ENCODE results near the gene PPARA. TPM values are rescaled to one million over a fixed set of nuclear protein-coding genes. Genes with fewer than 3 reads are reported as not detected.

Gene PPARA
- polyA plus RNA-seq, 3 donors = 3.7 to 6.3 (median 4.9) TPM

- peak; percentile 77 to 84 (median 82) for DNase-seq
- no peaks in the 10 kb centered on the region for H3K27me3 ChIP-seq (ENCODE audit: control insufficient read depth in 2 of 2, insufficient read depth in 2 of 2, low read length in 2 of 2)
- H3K9me3 Mint-ChIP-seq = peaks cover 0 to 5% (median 0%) of the 10 kb centered on the region in 7 donors
- H3K4me1 Mint-ChIP-seq = peaks cover 26% of the 10 kb centered on the region
- H3K4me2 ChIP-seq (replicated peaks; ENCODE audit: extremely low read depth, low read length, poor library complexity, severe bottlenecking) = peak within 1 kb of the TSS; percentile 91
- H3K36me3 ChIP-seq (replicated peaks in 1 of 2; ENCODE audit: control insufficient read depth in 1 of 2, insufficient read depth in 2 of 2, low read length in 2 of 2) = peaks cover 0 to 1% of the 10 kb centered on the region in 2 donors
- peak within 1 kb of the TSS; percentile 33 to 84 (median 72) for H3K27ac Mint-ChIP-seq
- H3K4me3 ChIP-seq (replicated peaks in 1 of 3; ENCODE audit: low read depth in 2 of 3, low read length in 3 of 3) = peak within 1 kb of the TSS; percentile 58 to 88 (median 67)
- H3K9ac ChIP-seq (ENCODE audit: insufficient read depth, low read length, poor library complexity, severe bottlenecking) = peak within 1 kb of the TSS; percentile 77
- peak within 1 kb of the TSS; percentile 95 for H2AFZ ChIP-seq (ENCODE audit: insufficient read depth, low read depth, low read length, poor library complexity, severe bottlenecking)
- no peaks in the 10 kb centered on the region for H3K9me3 ChIP-seq (replicated peaks in 1 of 2; ENCODE audit: control insufficient read depth in 1 of 2, insufficient read depth in 1 of 2, low read length in 2 of 2)
- intact Hi-C loops (cut with micrococcal nuclease) = loop anchor here in 1 of 2 donors (5.0 kb wide), 1 partner anchor 98 kb away; the partner anchor contains the start of gene PPARA
- under 1% methylated on average over 89 of the region's 89 CpGs for WGBS (ENCODE audit: insufficient coverage)
- H3K27me3 Mint-ChIP-seq (ENCODE audit: low read depth in 3 of 3) = peaks cover 0 to 4% (median 0%) of the 10 kb centered on the region in 3 donors
- peak within 1 kb of the TSS; percentile 61 to 81 for H3K27ac ChIP-seq (ENCODE audit: low read depth in 1 of 2, low read length in 2 of 2)
- peaks cover 4% of the 10 kb centered on the region for H3K79me2 ChIP-seq (ENCODE audit: insufficient read depth, low read length)
- H3K36me3 Mint-ChIP-seq = peaks cover 7 to 9% of the 10 kb centered on the region in 2 donors
- no peaks in the 10 kb centered on the region for H4K20me1 ChIP-seq (ENCODE audit: insufficient read depth, low read length)
- peaks cover 14 to 19% of the 10 kb centered on the region in 2 donors for H3K4me1 ChIP-seq (ENCODE audit: control insufficient read depth in 1 of 2, insufficient read depth in 2 of 2, low read length in 2 of 2)
- no peak for TF ChIP-seq CTCF (IDR thresholded peaks at IDR 0.05)
- peak within 1 kb of the TSS; percentile 89 to 93 for H3K4me3 Mint-ChIP-seq
Measured at GRCh38 chr22:46250035-46250782, 99.9 kb downstream of the PPARA start, which contains the start of gene CDPF1. TSS of gene CDPF1 (minus strand) at chr22:46250293. CDS start at chr22:46248284, 2,009 bp downstream.

- Histone ChIP-seq H3K9ac (ENCODE audit: insufficient read depth, low read length, poor library complexity, severe bottlenecking) (peak overlapping the region; percentile 77), H3K4me1 (ENCODE audit: control insufficient read depth in 1 of 2, insufficient read depth in 2 of 2, low read length in 2 of 2) (peaks cover 14 to 19% of the 10 kb centered on the region in 2 donors), H3K9me3 (replicated peaks in 1 of 2; ENCODE audit: control insufficient read depth in 1 of 2, insufficient read depth in 1 of 2, low read length in 2 of 2) (no peaks in the 10 kb centered on the region), H3K27ac (ENCODE audit: low read depth in 1 of 2, low read length in 2 of 2) (peak overlapping the region in 1 of 2 donors; percentile 81), H3K4me3 (replicated peaks in 1 of 3; ENCODE audit: low read depth in 2 of 3, low read length in 3 of 3) (peak overlapping the region; percentile 58 to 88 (median 67)), H3K79me2 (ENCODE audit: insufficient read depth, low read length) (peaks cover 4% of the 10 kb centered on the region), H3K36me3 (replicated peaks in 1 of 2; ENCODE audit: control insufficient read depth in 1 of 2, insufficient read depth in 2 of 2, low read length in 2 of 2) (no peaks in the 10 kb centered on the region), H4K20me1 (ENCODE audit: insufficient read depth, low read length) (no peaks in the 10 kb centered on the region), H2AFZ (ENCODE audit: insufficient read depth, low read depth, low read length, poor library complexity, severe bottlenecking) (peak overlapping the region; percentile 95), H3K4me2 (replicated peaks; ENCODE audit: extremely low read depth, low read length, poor library complexity, severe bottlenecking) (peak overlapping the region; percentile 91), H3K27me3 (ENCODE audit: control insufficient read depth in 2 of 2, insufficient read depth in 2 of 2, low read length in 2 of 2) (no peaks in the 10 kb centered on the region)
- intact Hi-C loops (cut with micrococcal nuclease) = loop anchor here in 1 of 2 donors (5.0 kb wide), 1 partner anchor 98 kb away; the partner anchor contains the start of gene PPARA
- H3K27me3 Mint-ChIP-seq (ENCODE audit: low read depth in 3 of 3) = peaks cover 0 to 4% (median 0%) of the 10 kb centered on the region in 3 donors
- H3K4me1 Mint-ChIP-seq = peaks cover 26% of the 10 kb centered on the region
- WGBS (ENCODE audit: insufficient coverage) = 6% methylated on average over 25 of the region's 25 CpGs
- peak overlapping the region; percentile 89 to 93 for H3K4me3 Mint-ChIP-seq
- DNase-seq = no peak
- H3K9me3 Mint-ChIP-seq = peaks cover 0 to 5% (median 0%) of the 10 kb centered on the region in 7 donors
- TF ChIP-seq CTCF (IDR thresholded peaks at IDR 0.05) = no peak
- peaks cover 6% of the 10 kb centered on the region in 2 donors for H3K36me3 Mint-ChIP-seq
- peak overlapping the region; percentile 33 to 84 (median 72) for H3K27ac Mint-ChIP-seq
Measured at GRCh38 chr22:46250783-46251125, 100.4 kb downstream of the PPARA start.
